ENCODE measurements around the gene FBXO46. TPM values are rescaled to one million over a fixed set of nuclear protein-coding genes. Genes with fewer than 3 reads are reported as not detected.
A peak's percentile ranks its signal among the peaks of the same experiment; 100 is the strongest.

FBXO46 gene
- total RNA-seq, 1 donor from 2014 or later: 9.4 TPM

GRCh38 chr19:45711851-45712698 is 18.6 kb downstream of the FBXO46 start:
- intact Hi-C loops (cut with micrococcal nuclease): no loop called here
- DNase-seq: no peak
- no peaks in the 10 kb centered on the region for H3K9me3 ChIP-seq (replicated peaks)
- H3K4me3 ChIP-seq: no peak overlapping the region
- H3K27ac ChIP-seq (replicated peaks): no peak overlapping the region
- peaks cover 19% of the 10 kb centered on the region for H3K36me3 ChIP-seq
- H3K27me3 ChIP-seq (ENCODE audit: low read depth): no peaks in the 10 kb centered on the region
- H3K4me1 ChIP-seq: peaks cover 13% of the 10 kb centered on the region
- no peak for TF ChIP-seq CTCF (IDR thresholded peaks at IDR 0.05; ENCODE audit: borderline replicate concordance)

- H3K36me3 ChIP-seq: peaks cover 19% of the 10 kb centered on the region
- no peaks in the 10 kb centered on the region for H3K4me1 ChIP-seq
- no peak for TF ChIP-seq CTCF (IDR thresholded peaks at IDR 0.05; ENCODE audit: borderline replicate concordance)
- H3K27ac ChIP-seq (replicated peaks): peak overlapping the region; percentile 19
- no peak for DNase-seq
- H3K27me3 ChIP-seq (ENCODE audit: low read depth): no peaks in the 10 kb centered on the region
- H3K9me3 ChIP-seq (replicated peaks): no peaks in the 10 kb centered on the region
- no peak overlapping the region for H3K4me3 ChIP-seq
- intact Hi-C loops (cut with micrococcal nuclease): no loop called here
Measured at GRCh38 chr19:45710356-45711130, 20.2 kb downstream of the FBXO46 start.

GRCh38 chr19:45705710-45706415 is 24.8 kb downstream of the FBXO46 start:
- peaks cover 3% of the 10 kb centered on the region for H3K36me3 ChIP-seq
- DNase-seq: no peak
- TF ChIP-seq CTCF (IDR thresholded peaks at IDR 0.05; ENCODE audit: borderline replicate concordance): no peak
- intact Hi-C loops (cut with micrococcal nuclease): no loop called here
- H3K4me1 ChIP-seq: no peaks in the 10 kb centered on the region
- H3K27me3 ChIP-seq (ENCODE audit: low read depth): no peaks in the 10 kb centered on the region
- H3K27ac ChIP-seq (replicated peaks): no peak overlapping the region
- H3K9me3 ChIP-seq (replicated peaks): no peaks in the 10 kb centered on the region
- no peak overlapping the region for H3K4me3 ChIP-seq

- DNase-seq: no peak
- Histone ChIP-seq H3K27me3 (ENCODE audit: low read depth) (no peaks in the 10 kb centered on the region), H3K27ac (replicated peaks) (no peak overlapping the region), H3K36me3 (peaks cover 3% of the 10 kb centered on the region), H3K4me1 (no peaks in the 10 kb centered on the region), H3K4me3 (no peak overlapping the region), H3K9me3 (replicated peaks) (no peaks in the 10 kb centered on the region)
- intact Hi-C loops (cut with micrococcal nuclease): no loop called here
- TF ChIP-seq CTCF (IDR thresholded peaks at IDR 0.05; ENCODE audit: borderline replicate concordance): no peak
Measured at GRCh38 chr19:45705115-45705514, 25.6 kb downstream of the FBXO46 start.

GRCh38 chr19:45701676-45702075 is 29.0 kb downstream of the FBXO46 start:
- TF ChIP-seq CTCF (IDR thresholded peaks at IDR 0.05; ENCODE audit: borderline replicate concordance): no peak
- no peak overlapping the region for H3K27ac ChIP-seq (replicated peaks)
- DNase-seq: no peak
- H3K27me3 ChIP-seq (ENCODE audit: low read depth): no peaks in the 10 kb centered on the region
- no peaks in the 10 kb centered on the region for H3K4me1 ChIP-seq
- intact Hi-C loops (cut with micrococcal nuclease): no loop called here
- no peaks in the 10 kb centered on the region for H3K9me3 ChIP-seq (replicated peaks)
- no peak overlapping the region for H3K4me3 ChIP-seq
- H3K36me3 ChIP-seq: peaks cover 3% of the 10 kb centered on the region

Measured in left ventricle myocardium inferior (tissue), 1 donor.